ENCODE results near the gene RAB27B. TPM values are rescaled to one million over a fixed set of nuclear protein-coding genes. Genes with fewer than 3 reads are reported as not detected.

Gene RAB27B
- total RNA-seq, 4 donors from 2014 or later = 0.34 to 2.5 (median 1.0) TPM

DNA sequence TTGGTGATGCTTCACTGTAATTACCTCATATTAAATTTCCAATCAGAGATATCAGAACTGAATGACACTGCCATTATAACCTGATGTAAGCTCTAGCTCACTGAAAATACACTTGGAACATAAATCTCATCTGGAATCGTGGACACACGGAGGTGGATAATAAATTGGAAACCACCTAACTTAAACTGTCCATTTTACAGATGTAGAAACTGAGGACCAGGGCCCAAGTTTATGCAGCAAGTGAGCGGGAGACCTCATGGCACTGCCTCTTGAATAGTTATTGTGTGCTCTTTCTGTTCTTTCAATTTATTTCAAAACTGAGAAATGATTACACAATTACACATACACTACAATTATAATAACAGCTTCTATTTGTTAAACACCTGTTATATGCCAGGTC is 110.2 kb downstream of the RAB27B start:
- no peak for TF ChIP-seq EP300 (IDR thresholded peaks at IDR 0.05)
- TF ChIP-seq POLR2A (IDR thresholded peaks at IDR 0.05; ENCODE audit: low read depth) = no peak
- no peak for TF ChIP-seq POLR2AphosphoS5 (IDR thresholded peaks at IDR 0.05)
- TF ChIP-seq, protein P1, sequence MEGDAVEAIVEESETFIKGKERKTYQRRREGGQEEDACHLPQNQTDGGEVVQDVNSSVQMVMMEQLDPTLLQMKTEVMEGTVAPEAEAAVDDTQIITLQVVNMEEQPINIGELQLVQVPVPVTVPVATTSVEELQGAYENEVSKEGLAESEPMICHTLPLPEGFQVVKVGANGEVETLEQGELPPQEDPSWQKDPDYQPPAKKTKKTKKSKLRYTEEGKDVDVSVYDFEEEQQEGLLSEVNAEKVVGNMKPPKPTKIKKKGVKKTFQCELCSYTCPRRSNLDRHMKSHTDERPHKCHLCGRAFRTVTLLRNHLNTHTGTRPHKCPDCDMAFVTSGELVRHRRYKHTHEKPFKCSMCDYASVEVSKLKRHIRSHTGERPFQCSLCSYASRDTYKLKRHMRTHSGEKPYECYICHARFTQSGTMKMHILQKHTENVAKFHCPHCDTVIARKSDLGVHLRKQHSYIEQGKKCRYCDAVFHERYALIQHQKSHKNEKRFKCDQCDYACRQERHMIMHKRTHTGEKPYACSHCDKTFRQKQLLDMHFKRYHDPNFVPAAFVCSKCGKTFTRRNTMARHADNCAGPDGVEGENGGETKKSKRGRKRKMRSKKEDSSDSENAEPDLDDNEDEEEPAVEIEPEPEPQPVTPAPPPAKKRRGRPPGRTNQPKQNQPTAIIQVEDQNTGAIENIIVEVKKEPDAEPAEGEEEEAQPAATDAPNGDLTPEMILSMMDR (IDR thresholded peaks at IDR 0.05) = no peak
- intact Hi-C loops (cut with DNase I) = no loop called here

DNA sequence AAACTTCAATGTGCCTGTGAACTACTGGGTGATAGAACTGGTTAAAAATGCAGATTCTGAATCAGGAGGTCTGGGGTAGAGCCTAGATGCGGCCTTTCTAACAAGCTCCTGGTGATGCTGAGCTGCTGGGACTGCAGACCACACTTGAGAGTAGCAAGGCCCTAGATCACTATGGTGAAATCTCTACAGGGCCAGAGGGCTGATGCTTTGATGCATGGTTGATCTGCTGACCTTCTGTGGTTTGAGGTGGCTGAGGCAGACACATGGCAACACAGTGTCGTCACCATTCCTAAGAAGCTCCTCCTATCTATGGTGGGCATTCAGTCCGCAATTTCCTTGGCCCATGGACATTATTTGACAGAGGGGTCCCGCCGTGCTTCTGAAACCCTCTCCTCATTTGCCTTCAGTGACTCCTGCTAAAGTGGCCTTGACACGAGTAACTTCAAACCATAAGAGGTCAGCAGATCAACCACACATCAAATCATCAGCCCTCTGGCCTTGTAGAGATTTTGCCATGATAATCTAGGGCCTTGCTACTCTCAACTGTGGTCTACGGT is 111.2 kb downstream of the RAB27B start:
- Histone ChIP-seq H3K9me3 (no peaks in the 10 kb centered on the region), H3K36me3 (peaks cover 0 to 40% (median 0%) of the 10 kb centered on the region in 4 donors), H3K27ac (replicated peaks in 1 of 4) (no peak overlapping the region), H3K27me3 (peaks cover 0 to 3% (median 0%) of the 10 kb centered on the region in 4 donors), H3K4me3 (no peak overlapping the region), H3K4me1 (no peaks in the 10 kb centered on the region)
- WGBS = 80% methylated on average over 6 of the region's 7 CpGs
- intact Hi-C loops (cut with DNase I) = no loop called here
- TF ChIP-seq POLR2A (IDR thresholded peaks at IDR 0.05; ENCODE audit: low read depth) (no peak), EP300 (IDR thresholded peaks at IDR 0.05) (no peak), POLR2AphosphoS5 (IDR thresholded peaks at IDR 0.05) (no peak)
- TF ChIP-seq, protein P1 (IDR thresholded peaks at IDR 0.05) = no peak
- no peak for DNase-seq (ENCODE audit: extremely low spot score)

More for the DNA sequence above, 110.2 kb downstream of the RAB27B start:
- Histone ChIP-seq H3K27me3 (peaks cover 0 to 3% (median 0%) of the 10 kb centered on the region in 4 donors), H3K27ac (replicated peaks in 1 of 4) (no peak overlapping the region), H3K4me1 (no peaks in the 10 kb centered on the region), H3K4me3 (no peak overlapping the region), H3K36me3 (peaks cover 0 to 40% (median 0%) of the 10 kb centered on the region in 4 donors), H3K9me3 (no peaks in the 10 kb centered on the region)
- WGBS = 97% methylated on average over 3 of the region's 3 CpGs
- DNase-seq (ENCODE audit: extremely low spot score) = no peak

DNA sequence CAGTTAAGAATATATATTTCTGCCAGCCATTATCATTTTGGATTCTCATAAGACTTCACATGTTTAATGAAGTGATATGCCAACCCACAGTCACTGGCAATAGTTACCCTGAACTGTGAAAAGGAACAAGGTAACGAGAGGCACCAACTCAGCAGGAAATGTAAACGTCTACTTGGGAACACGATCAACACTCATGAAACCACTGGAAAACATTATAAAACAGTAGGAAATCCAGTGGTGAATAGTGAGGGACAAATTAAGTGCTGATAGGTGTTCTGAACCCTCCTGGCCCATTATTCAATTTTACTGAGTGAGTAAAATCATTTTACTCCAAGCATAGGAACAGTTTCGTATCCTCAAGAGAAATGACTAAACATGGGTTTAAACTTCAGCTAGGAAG is 113.9 kb downstream of the RAB27B start:
- Histone ChIP-seq H3K9me3 (no peaks in the 10 kb centered on the region), H3K4me3 (no peak overlapping the region), H3K27me3 (no peaks in the 10 kb centered on the region), H3K36me3 (peaks cover 0 to 25% (median 0%) of the 10 kb centered on the region in 4 donors), H3K4me1 (peaks cover 0 to 8% (median 5%) of the 10 kb centered on the region in 4 donors), H3K27ac (replicated peaks in 1 of 4) (no peak overlapping the region)
- TF ChIP-seq POLR2A (IDR thresholded peaks at IDR 0.05; ENCODE audit: low read depth) (no peak), POLR2AphosphoS5 (IDR thresholded peaks at IDR 0.05) (no peak), EP300 (IDR thresholded peaks at IDR 0.05) (no peak)
- TF ChIP-seq, protein P1 (IDR thresholded peaks at IDR 0.05) = no peak
- intact Hi-C loops (cut with DNase I) = no loop called here
- WGBS = 84% methylated on average over 4 of the region's 4 CpGs
- no peak for DNase-seq (ENCODE audit: extremely low spot score)

DNA sequence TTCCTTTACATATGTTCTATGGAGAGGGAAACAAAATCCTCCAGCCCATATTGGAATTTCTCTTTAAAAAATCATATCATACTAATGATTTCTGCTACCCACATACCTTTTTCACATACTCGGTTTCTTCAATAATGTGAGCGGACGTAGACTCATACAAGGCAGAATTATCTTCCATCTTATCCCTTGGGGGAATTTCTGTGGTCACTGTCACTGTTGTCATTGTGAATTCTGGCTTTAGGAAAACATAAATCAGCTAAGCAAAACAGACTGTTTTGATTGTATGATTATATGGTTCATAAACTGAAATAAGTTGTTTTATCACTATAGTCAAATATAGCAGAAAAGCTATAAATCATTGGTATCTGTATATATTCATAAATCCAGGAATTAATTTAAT is 114.3 kb downstream of the RAB27B start:
- intact Hi-C loops (cut with DNase I) = no loop called here
- no peak overlapping the region for H3K4me3 ChIP-seq
- H3K36me3 ChIP-seq = peaks cover 0 to 21% (median 0%) of the 10 kb centered on the region in 4 donors
- H3K27me3 ChIP-seq = no peaks in the 10 kb centered on the region
- H3K27ac ChIP-seq (replicated peaks in 1 of 4) = no peak overlapping the region
- TF ChIP-seq POLR2AphosphoS5 (IDR thresholded peaks at IDR 0.05) (no peak), EP300 (IDR thresholded peaks at IDR 0.05) (no peak)
- TF ChIP-seq, protein P1 (IDR thresholded peaks at IDR 0.05) = no peak
- peak; percentile 17 for DNase-seq (ENCODE audit: extremely low spot score)
- no peaks in the 10 kb centered on the region for H3K9me3 ChIP-seq
- WGBS = 90% methylated on average over 3 of the region's 3 CpGs
- H3K4me1 ChIP-seq = peaks cover 0 to 9% (median 7%) of the 10 kb centered on the region in 4 donors

Other genes with a start within 250 kb of the RAB27B start
- gene DYNAP, start 237.2 kb upstream of the RAB27B start, total RNA-seq = not detected
- 1 to 10 TPM; 2.3 to 4.1 (median 2.6) TPM for gene CCDC68, start 131.0 kb downstream of the RAB27B start, total RNA-seq